NCI-H774 (cell line): ENCODE data around the gene ADGB.
A peak's percentile ranks its signal among the peaks of the same experiment; 100 is the strongest.

Source experiments
- DNase-seq: peaks from one replicate; lab custom pipeline; 2025; lab: John Stamatoyannopoulos, UW

ADGB gene

GRCh38 chr6:146634022-146634421 lies 35.2 kb downstream of the ADGB start:
- no peak for DNase-seq

GRCh38 chr6:146635165-146635564 lies 36.4 kb downstream of the ADGB start:
- no peak for DNase-seq

DNA sequence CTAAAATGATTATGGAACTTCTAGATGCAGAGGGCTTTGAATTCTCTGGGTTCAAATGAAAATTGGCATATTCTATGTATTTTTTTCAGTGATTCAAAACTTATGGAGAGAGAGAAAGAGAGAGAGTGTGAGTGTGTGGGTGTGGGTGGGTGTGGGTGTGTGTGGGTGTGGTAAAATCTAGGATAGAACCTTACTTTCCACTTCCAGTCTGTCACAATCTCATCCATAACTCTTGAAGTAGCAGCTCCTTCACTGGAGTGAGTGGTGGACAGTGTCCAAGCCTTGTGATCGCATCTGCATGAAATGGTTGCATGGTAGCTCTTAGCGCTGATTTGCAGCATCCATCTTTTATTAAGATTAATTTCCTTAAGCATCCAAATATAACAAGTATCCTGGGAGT lies 37.7 kb downstream of the ADGB start:
- DNase-seq = no peak

- DNase-seq = no peak
These were observed 44.1 kb downstream of the ADGB start for GRCh38 chr6:146642921-146643320.

- no peak for DNase-seq
These were observed 52.2 kb downstream of the ADGB start for GRCh38 chr6:146650799-146651481.

- DNase-seq = no peak
These were observed 52.7 kb downstream of the ADGB start for GRCh38 chr6:146651482-146651863.

DNA sequence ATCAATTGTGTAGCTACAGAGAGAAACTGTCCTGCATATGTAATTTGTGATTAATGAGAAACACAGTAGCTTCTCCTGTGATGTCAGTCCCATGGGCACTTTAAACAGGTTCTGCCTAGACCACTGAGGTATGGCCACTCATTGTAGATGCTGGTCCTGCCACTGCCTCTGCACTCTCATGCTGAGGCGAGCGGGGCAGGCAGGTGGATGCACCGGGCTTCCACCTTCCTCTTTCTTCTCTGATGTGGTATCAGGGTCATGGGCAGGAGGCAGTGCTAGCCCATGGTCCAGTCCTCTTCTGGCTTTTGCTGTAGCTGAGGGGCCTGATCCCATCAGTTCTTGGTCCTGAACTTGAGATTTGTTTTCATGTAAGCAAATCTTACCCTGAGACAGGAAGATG lies 58.7 kb downstream of the ADGB start:
- no peak for DNase-seq

GRCh38 chr6:146664871-146665360 lies 66.1 kb downstream of the ADGB start:
- no peak for DNase-seq

DNA sequence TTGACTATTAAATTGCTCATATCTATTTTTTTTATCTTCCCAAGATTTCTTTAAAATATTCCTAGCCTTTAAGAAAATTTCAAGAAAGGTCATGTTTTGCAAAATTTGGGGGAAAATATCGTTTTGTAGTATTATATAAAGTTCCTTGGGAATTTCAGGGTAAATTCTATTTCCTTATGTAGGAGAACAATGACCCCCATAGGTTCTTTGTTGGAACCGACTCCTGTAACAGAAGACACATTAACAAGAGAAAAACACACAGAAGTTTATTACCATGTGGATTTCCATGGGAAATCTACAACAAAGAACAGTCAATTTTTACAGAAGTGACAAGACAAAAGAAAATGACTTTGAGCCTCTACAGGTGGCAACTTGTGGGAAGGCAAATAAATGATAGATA lies 68.1 kb downstream of the ADGB start:
- DNase-seq = no peak

GRCh38 chr6:146670161-146670560 lies 71.4 kb downstream of the ADGB start:
- DNase-seq = no peak

DNA sequence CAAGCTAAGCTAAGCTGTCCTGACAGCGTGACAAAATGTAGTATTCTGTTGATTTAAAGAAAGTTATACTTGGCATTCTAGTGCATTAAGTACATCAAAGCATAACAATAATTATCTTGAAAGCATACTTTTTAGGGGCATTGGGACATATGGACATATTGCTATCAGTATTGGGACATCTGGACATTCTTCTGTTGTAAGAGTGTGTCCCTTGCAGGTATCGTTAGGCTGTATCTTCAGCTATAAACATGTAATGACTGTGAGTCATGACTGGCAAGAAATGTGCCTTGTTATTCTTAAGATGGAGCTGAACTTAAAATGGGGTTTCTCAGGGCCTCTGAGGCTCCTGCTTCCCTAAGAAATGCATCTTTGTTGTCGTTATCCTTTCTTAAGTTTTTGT lies 74.3 kb downstream of the ADGB start:
- DNase-seq = no peak

DNA sequence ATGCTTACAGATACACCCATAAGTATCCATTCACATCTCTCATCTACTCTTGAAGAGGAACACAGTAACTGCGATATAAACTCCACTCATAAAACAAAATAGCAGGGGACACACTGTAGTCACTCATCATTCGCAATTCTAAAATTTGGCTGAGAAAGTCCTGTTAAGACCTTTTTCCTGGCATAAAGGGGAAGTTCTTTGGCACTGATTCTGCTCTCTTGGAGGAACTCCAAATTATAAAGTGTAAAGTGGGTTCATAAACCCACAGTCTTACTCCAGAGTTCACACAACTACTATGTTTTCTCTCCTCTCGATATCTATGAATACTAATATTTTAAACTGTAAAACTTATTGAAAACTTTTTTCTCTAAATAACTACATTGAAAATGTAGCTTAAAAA lies 80.6 kb downstream of the ADGB start:
- no peak for DNase-seq

- no peak for DNase-seq
These were observed 84.1 kb downstream of the ADGB start for GRCh38 chr6:146682919-146683318.

- no peak for DNase-seq
These were observed 91.0 kb downstream of the ADGB start for GRCh38 chr6:146689806-146690205.

DNA sequence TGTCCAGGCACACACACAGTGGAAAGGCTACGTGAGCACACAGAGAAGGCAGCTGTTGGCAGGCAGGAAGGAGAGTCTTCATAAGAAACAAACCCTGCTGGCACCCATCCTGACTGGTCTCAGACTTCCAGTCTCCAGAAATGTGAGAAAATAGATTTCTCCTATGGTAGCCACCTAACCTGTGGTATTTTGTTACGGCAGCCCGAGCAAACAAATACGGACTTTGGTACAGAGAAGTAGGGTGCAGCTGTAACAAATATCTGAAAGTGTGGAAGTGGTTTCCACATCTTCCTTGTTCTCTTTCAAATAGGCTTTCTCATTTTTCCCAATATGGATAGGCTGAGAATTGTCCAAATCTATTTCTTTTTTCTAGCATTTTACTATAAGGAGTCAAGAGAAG lies 94.6 kb downstream of the ADGB start:
- no peak for DNase-seq

- no peak for DNase-seq
These were observed 99.1 kb downstream of the ADGB start for GRCh38 chr6:146697921-146698320.

DNA sequence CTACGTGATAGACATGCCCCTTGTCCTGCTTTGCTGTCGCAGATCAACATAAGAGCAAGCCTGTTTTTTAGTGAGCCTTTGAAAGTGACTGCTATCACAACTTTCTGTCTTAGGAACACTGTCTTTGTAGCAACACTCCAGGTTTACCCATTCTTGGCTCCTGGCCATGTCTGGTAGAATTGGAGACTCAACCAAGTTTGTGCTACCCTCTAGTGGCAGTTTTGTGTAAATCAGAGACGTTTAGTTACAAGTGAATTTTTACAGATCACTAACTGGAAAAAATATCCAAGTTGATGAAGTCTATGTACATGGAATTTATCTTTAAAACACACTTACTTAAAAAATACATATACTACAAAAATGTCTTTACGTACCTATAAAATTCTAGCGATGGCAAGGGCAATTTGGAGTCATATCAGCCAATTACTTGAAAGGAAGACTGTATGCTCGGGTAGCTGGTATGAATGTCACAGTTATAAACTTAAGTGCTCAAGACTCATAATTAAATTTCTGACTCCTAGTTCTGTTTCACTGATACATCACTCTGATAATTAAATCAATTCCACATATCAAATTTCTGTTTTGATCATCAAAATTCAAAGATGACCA lies 101.4 kb downstream of the ADGB start:
- DNase-seq = peak; percentile 84

GRCh38 chr6:146701632-146702031 lies 102.9 kb downstream of the ADGB start:
- no peak for DNase-seq

GRCh38 chr6:146709036-146709622 lies 110.4 kb downstream of the ADGB start:
- no peak for DNase-seq

GRCh38 chr6:146719387-146719786 lies 120.6 kb downstream of the ADGB start:
- no peak for DNase-seq

GRCh38 chr6:146739696-146740095 lies 140.9 kb downstream of the ADGB start:
- DNase-seq = no peak

DNA sequence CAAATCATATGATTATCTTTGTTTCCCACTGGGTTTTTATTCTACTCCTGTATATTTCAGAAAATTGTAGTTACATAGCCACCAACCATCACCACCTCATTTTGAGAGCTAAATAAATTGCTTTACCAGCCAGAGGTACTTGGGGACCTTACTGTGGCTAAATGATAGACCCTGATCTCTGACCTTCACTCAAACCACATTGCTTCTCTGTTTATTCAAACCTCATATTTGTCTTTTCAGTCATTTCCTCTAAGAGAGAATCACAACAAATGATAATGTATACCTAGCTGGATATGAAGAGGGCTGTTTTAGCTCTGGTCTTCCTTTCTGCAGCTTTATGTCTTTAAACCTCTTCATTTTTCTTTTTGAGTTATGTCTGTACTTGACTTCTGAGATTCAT lies 142.8 kb downstream of the ADGB start:
- no peak for DNase-seq

- DNase-seq = no peak
These were observed 154.5 kb downstream of the ADGB start for GRCh38 chr6:146753306-146753705.

DNA sequence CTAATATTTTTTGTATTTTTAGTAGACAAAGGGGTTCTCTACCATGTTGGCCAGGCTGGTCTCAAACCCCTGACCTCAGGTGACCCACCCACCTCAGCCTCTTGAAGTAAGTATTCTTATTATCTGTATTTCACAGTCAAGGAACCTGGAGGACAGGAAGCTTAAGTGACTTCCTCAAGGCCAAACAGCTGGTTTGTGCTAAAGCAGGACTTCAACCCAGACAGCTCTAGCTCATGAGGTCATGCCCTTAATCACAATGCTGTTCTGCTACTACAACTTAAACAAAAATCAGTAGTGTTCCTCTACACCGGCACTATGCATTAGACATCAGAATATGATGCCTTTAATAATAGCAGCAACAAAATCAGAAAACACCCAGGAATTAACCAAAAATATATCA lies 168.9 kb downstream of the ADGB start:
- no peak for DNase-seq
